ENCODE data around the gene ZNF436. TPM values are rescaled to one million over a fixed set of nuclear protein-coding genes. Genes with fewer than 3 reads are reported as not detected.

Gene ZNF436
- total and polyA plus RNA-seq, 9 of the 15 experiments (the other 6 are each of a cell fraction or from before 2014, with no cell fraction given), result 2.1 to 11.3 (median 6.8) TPM

DNA sequence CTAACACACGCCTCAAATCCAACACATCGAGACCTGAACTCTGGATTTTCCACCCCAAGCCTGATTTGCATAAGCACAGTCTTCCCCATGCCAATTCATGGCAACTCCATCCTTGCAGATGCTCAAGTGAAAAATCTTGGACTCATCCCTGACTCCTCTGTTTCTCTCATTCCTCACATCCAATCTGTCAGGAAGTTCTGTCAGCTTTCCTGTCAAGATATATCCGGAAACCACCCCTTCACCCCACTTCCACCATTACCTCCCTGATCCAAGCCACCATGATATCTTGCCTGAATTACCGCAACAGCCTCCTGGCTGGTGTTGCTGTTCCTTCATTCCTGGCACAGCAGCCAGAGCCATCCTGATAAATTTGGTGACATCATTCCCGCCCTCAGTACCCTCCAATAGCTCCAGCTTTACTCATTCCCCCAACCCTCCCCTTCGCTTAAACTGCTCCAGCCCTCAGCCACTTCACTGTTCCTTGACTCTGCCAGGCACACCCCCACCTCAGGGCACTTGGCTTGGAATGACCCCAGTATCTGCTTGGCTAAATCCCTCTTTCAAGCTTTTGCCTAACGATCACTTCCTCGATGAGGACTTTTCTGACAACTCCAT lies 37.5 kb upstream of the ZNF436 start:
- no TSS peak for BruUV-seq (replicated peaks)
- no peak overlapping the region for H3K4me2 ChIP-seq (ENCODE audit: insufficient read depth, low read length)
- no peaks in the 10 kb centered on the region for H3K36me3 ChIP-seq (ENCODE audit: control insufficient read depth, insufficient read depth, low read length)
- no peaks in the 10 kb centered on the region for H3K9me1 ChIP-seq (ENCODE audit: control insufficient read depth, insufficient read depth, low read length)
- POLR2A ChIA-PET, result no interaction called here
- DNase-seq (ENCODE audit: extremely low read depth in 1 of 4, low spot score in 3 of 4) (no peak), ATAC-seq (no peak), FAIRE-seq (no peak)
- intact Hi-C loops (cut with micrococcal nuclease) (loop anchor here (10.0 kb wide), 2 partner anchors 122 to 322 kb away; no protein-coding TSS in a partner anchor), in situ Hi-C loops (cut with MboI) (no loop called here)
- no peaks in the 10 kb centered on the region for H3K27me3 ChIP-seq (ENCODE audit: control insufficient read depth in 2 of 2, insufficient read depth in 2 of 2, low read length in 2 of 2)
- 45% methylated on average over 8 of the region's 8 CpGs for WGBS (ENCODE audit: insufficient coverage, low coverage, missing lambda C conversion rate)
- no peak overlapping the region for H2AFZ ChIP-seq (ENCODE audit: low read depth, low read length)
- H3K4me1 ChIP-seq (replicated peaks in 1 of 2; ENCODE audit: control insufficient read depth in 2 of 2, insufficient read depth in 2 of 2, low read length in 2 of 2), result peaks cover 5 to 23% of the 10 kb centered on the region in 2 experiments
- H4K20me1 ChIP-seq (replicated peaks; ENCODE audit: control insufficient read depth, insufficient read depth, low read length), result no peaks in the 10 kb centered on the region
- H3K27ac ChIP-seq (ENCODE audit: extremely low read depth, low read depth, low read length), result no peak overlapping the region
- H3K9ac ChIP-seq (ENCODE audit: insufficient read depth in 1 of 2, low read depth in 2 of 2, low read length in 2 of 2), result no peak overlapping the region
- CTCF ChIA-PET (ENCODE audit: low intra/inter-chr PET ratio), result interaction anchor here (0.6 kb wide), 1 partner anchor 63 kb away, joined by 3 read pairs; the partner anchor contains the start of gene HNRNPR
- no peak overlapping the region for H3K4me3 ChIP-seq
- no peaks in the 10 kb centered on the region for H3K79me2 ChIP-seq (ENCODE audit: control insufficient read depth, insufficient read depth, low read length)
- TF ChIP-seq HDAC8 (tag; IDR thresholded peaks at IDR 0.05) (no peak), TFAM (CRISPR knock-in tag; conservative IDR thresholded peaks at IDR 0.05) (no peak), IFI16 (CRISPR knock-in tag; IDR thresholded peaks at IDR 0.05) (no peak), CCAR2 (IDR thresholded peaks at IDR 0.05; ENCODE audit: low read depth, low read length) (no peak), CBX1 (IDR thresholded peaks at IDR 0.05; ENCODE audit: low read depth) (no peak), ZNF75A (CRISPR knock-in tag; IDR thresholded peaks at IDR 0.05) (no peak), HMG20B (CRISPR knock-in tag; IDR thresholded peaks at IDR 0.05) (no peak)
- TF ChIP-seq, protein P1, sequence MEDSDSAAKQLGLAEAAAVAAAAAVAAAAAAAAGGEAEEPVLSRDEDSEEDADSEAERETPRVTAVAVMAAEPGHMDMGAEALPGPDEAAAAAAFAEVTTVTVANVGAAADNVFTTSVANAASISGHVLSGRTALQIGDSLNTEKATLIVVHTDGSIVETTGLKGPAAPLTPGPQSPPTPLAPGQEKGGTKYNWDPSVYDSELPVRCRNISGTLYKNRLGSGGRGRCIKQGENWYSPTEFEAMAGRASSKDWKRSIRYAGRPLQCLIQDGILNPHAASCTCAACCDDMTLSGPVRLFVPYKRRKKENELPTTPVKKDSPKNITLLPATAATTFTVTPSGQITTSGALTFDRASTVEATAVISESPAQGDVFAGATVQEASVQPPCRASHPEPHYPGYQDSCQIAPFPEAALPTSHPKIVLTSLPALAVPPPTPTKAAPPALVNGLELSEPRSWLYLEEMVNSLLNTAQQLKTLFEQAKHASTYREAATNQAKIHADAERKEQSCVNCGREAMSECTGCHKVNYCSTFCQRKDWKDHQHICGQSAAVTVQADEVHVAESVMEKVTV (CRISPR knock-in tag; IDR thresholded peaks at IDR 0.05), result no peak
- H3K9me3 ChIP-seq (replicated peaks; ENCODE audit: control insufficient read depth, insufficient read depth, low read depth, low read length), result no peaks in the 10 kb centered on the region
